ENCODE measurements around the gene KRT6C.

KRT6C gene

DNA sequence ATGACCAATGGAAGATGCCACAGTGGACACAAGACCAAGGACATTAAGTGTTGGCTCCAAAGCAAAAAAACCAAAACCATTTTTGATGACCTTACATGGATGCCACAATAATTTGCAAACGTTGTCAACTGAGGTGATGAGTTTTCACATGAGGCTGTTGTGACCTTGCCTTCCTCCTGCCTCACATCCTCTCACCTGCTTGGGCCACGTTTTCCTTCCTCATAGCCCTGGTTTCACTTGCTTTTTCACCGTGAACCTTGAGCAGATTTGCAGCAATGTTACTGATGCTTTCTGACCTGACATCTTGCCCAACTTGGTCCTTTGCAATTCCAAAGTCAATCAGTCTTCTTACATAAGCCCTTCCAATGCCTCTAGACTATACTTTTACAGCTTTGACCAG lies 25.4 kb downstream of the KRT6C start:
- TF ChIP-seq GATA3 (IDR thresholded peaks at IDR 0.05; ENCODE audit: low read depth, low read length) (no peak), GATA2 (IDR thresholded peaks at IDR 0.05; ENCODE audit: low read depth, low read length) (no peak)

DNA sequence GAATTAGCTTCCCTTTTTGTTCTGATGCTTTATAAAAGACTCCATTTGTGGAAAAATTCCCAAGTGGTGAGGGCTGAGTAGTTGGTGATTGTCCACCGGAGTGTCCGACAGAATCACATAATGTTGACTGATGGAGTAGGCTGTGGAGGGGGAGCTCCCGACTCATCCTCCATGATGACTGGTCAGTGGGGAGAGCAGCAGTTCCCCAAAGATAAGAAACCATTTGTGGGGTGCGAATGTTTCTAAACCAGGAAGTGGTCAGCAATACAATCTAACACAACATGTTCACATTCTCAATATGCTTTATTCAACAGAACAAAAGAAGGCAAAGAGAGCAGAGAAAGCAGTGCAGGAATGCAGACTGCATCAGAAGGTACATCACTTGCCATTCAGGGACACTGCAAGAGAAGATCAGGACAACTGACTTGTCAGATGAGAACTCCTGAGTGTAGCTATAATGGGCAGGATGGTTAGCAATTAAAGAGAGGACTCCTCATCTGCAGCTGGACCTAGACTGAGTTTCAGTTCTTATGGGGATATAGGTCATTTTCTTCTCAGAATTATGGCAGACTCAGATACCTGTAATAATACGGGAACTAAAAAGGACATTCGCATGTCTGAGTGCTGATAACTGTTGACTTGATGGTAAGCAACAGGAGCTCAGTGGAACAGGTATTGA lies 27.1 kb downstream of the KRT6C start:
- no peak for TF ChIP-seq GATA2 (IDR thresholded peaks at IDR 0.05; ENCODE audit: low read depth, low read length)
- no peak for TF ChIP-seq GATA3 (IDR thresholded peaks at IDR 0.05; ENCODE audit: low read depth, low read length)

DNA sequence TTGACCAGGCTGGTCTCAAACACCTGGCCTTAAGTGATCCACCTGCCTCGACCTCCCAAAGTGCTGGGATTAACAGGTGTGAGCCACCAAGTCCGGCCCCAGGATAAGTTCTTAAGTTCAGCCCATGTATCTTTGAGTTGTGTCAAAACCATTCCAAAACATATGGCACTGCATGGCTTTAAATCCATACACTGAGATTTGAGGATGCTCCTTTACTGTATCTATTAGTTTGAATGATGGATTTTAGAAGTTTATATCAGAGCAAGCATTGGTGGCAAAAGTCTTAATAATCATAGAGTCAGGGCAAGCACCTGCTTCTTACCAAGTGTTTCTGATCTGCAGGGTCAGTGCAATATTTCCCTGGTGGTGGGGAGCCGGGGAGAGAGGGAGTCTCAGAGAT lies 27.7 kb downstream of the KRT6C start:
- no peak for TF ChIP-seq GATA2 (IDR thresholded peaks at IDR 0.05; ENCODE audit: low read depth, low read length)

DNA sequence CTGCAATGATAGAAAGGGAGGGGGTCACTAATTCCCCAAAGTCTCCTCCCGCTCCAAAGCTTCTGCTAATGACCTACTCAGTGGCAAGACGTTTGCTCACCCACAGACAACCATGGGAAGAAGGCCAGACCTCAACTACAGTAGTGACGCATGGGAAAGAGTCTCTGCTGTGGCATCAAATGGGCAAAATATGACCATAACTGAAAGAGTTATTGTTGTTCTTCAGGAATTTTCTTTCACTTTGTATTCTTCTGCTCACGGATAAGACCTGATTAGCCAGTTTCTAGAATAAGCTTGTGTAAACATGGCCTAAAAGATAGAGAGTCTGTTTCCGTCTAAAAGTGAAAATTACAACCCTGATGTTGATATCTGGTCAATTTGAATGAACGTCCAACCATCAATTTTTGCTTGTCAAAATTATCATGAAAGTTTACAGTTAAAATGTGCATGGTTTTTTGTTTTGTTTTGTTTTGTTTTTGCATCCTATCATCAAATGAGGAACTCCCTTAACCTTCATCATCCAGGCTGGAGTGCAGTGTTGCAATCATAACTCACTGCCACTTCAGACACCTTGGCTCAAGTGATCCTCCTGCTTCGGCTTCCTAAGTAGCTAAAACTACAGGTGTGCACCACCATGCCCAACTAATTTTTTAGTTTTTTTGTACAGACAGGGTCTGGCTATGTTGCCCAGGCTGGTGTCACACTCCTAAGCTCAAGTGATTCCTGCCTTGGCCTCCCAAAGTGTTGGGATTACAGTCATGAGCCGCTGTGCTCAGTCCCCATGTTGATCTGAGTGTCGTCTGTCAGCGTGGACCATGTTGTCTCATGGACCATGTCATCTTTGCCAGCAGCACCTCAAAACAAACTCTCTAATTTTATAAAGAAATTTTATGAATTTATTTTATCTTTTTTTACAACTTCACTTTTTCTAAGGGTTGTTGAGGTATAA lies 28.7 kb downstream of the KRT6C start:
- TF ChIP-seq GATA3 (IDR thresholded peaks at IDR 0.05; ENCODE audit: low read depth, low read length) (no peak), GATA2 (IDR thresholded peaks at IDR 0.05; ENCODE audit: low read depth, low read length) (no peak)

DNA sequence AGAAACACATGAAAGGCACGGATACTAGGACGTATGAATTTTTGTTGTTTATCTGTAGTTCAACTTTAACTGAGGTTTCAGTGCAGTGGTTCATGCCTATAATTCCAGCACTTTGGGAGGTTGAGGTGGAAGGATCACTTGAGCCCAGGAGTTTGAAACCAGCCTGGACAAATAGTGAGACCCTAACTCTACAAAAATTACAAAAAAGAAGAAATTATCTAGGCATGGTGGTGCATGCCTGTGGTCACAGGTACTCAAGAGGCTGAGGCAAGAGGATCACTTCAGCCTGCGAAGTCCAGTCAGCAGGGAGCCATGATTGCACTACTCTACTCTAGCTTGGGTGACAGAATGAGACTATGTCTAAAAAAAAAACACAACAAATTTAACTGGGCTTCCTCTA lies 29.6 kb downstream of the KRT6C start:
- TF ChIP-seq GATA3 (IDR thresholded peaks at IDR 0.05; ENCODE audit: low read depth, low read length) = no peak
- no peak for TF ChIP-seq GATA2 (IDR thresholded peaks at IDR 0.05; ENCODE audit: low read depth, low read length)

DNA sequence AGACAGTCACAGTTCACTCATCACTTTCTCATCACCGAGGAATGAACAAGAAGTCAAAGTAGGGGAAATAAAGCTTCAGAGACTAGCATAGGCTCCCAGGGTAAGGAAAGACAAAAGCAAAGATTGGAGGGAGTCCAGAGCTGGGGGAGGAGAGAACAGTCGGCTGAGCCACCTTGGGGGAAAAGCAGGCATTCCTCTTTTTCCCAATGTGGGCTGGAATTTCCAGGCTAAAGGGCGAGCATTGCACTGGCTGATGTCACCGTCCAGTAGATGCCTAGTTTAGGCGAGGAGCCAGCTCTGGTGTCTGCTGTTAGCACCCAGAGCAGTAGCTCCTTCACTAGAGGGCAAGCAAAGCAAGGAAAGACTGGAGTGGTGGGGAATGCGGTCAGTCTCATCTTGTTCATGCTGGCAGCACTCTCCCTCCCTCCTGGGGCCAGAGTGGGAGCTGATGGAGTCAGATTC lies 31.0 kb downstream of the KRT6C start:
- TF ChIP-seq GATA3 (IDR thresholded peaks at IDR 0.05; ENCODE audit: low read depth, low read length) = no peak
- TF ChIP-seq GATA2 (IDR thresholded peaks at IDR 0.05; ENCODE audit: low read depth, low read length) = no peak

DNA sequence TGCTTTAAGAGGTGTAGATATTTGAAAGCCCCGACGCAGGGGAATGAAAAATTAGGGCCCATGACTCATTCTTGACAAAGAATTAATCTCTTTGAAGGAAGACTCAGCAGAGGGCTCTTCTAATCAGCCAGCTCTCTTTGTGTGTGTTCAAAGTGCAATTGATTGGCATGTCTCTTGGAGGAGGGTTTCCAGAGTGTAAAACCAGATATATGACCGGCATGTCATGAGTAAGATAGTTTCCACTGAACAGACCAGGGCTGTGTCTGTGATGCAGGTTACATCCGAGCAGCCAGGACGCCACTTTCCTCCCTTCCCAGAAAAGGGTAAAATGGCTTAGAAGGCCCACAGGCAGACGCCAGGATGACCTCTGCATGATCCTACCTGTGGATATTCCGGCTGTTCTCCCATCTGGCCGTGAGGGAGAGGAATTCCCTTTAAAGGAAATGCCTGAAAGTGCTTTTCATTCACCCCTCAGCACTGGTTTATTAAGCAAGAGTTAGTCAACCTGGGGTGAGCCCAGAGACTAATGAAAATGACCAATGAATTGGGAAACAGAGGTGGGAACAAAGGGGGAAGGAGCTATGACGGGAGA lies 32.2 kb downstream of the KRT6C start:
- TF ChIP-seq GATA2 (IDR thresholded peaks at IDR 0.05; ENCODE audit: low read depth, low read length) = no peak
- TF ChIP-seq GATA3 (IDR thresholded peaks at IDR 0.05; ENCODE audit: low read depth, low read length) = no peak

DNA sequence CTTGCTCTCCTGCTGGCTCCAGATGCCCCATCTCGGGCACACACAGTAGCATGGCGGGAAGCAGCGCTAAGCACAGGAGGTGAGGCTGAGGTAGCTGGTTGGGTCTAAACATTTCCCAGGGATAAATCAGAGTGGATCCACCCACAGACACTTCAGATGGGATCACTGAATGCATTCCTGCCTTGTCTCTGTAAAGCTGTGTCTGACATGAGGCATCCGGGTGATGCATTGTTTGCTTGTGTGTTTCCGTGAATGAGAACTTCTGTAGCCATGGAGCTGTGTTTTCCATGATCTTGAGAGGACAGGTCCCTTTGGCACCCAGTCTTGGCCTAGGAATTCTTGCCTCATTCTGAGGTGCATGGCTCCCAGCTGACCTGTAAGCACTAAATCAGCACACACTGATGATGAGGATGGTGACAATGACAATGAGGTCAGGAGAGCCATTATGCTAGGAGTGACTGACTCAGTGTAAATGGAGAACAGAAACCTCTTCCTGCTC lies 32.7 kb downstream of the KRT6C start:
- TF ChIP-seq GATA3 (IDR thresholded peaks at IDR 0.05; ENCODE audit: low read depth, low read length) (no peak), GATA2 (IDR thresholded peaks at IDR 0.05; ENCODE audit: low read depth, low read length) (no peak)

DNA sequence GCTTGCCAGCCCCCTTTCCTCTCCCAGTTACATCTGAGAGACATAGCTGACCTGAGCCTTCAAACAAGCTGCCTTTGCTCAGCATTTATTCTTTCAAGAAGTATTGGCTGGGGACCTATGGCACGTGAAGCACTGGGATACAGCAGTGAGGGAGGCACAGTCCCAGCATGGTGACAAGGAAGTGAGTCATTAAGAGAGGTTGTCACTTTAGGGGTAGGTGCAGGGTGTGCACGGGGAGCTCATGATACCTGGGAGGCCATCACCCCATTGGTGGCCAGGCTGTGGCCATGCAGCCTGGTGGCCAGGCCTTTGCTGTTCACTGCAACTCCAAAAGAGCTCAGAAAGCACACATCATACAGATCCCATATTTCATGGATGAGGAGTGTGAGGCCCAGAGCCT lies 33.8 kb downstream of the KRT6C start:
- TF ChIP-seq GATA2 (IDR thresholded peaks at IDR 0.05; ENCODE audit: low read depth, low read length) (no peak), GATA3 (IDR thresholded peaks at IDR 0.05; ENCODE audit: low read depth, low read length) (no peak)

DNA sequence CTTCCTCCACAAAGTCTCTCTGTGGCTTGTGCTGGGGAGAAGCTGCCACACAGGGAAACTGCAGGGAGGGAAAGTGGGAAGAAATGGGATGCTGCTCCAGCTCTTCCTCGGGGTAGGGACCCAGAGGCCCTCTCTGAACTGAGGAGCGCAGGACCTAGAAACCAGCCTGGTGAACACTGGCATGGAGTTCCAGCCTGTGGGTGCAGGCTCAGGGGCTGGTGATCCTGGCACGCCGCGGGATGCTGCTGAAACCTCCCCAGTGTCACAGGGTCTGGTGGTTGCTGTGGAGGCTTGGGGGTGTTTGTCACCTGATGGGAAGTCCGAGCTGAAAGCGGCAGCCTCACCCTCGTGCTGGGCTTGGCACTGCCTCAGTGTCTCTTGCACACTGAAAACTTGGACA lies 34.2 kb downstream of the KRT6C start:
- TF ChIP-seq GATA3 (IDR thresholded peaks at IDR 0.05; ENCODE audit: low read depth, low read length) (no peak), GATA2 (IDR thresholded peaks at IDR 0.05; ENCODE audit: low read depth, low read length) (no peak)

DNA sequence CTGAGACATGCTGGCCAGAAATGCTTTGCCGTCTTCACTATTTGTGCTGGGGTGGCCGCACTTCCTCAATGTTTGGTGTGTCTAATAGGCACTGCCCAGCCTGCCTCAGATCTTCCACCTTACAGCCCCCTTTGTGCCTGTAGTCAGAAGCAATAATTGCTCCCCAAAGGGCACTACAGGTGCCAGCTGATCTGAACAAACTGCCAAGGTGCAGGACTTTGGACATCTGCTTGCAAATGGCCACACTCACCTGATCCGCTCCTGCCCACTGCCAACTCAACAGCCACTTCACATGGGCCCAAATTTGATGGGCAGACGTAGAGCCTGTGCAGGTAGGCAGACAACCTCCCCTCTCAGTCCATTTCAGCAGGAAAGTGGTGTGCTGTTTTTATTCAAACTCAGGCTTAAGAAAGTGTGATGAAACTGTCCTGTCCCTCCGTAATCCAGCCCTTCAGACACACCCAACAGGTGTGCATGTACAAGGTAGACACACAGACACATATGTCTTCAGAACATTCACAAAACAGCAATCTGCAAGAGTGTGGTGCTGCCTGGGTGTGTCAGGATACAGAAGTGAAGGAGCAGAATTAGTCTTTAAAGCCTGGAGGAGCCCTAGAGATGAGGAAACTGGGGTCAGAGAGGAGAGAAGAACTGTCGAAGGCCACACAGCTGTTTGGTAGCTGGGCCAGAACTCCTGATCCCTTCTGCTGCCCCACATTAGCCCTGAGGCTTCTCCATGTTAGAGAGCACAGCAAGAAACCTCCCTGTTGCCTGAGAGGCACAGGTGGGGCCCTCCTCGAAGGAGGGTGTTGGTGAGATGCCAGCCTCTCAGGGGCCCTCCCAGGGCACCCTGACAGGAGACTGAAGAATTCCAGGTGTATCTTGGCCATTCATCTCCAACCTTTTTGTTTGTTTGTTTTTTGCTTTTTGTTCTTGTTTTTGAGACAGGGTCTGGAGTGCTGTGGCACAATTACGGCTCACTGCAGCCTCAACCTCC lies 35.0 kb downstream of the KRT6C start:
- no peak for TF ChIP-seq GATA3 (IDR thresholded peaks at IDR 0.05; ENCODE audit: low read depth, low read length)
- no peak for TF ChIP-seq GATA2 (IDR thresholded peaks at IDR 0.05; ENCODE audit: low read depth, low read length)

DNA sequence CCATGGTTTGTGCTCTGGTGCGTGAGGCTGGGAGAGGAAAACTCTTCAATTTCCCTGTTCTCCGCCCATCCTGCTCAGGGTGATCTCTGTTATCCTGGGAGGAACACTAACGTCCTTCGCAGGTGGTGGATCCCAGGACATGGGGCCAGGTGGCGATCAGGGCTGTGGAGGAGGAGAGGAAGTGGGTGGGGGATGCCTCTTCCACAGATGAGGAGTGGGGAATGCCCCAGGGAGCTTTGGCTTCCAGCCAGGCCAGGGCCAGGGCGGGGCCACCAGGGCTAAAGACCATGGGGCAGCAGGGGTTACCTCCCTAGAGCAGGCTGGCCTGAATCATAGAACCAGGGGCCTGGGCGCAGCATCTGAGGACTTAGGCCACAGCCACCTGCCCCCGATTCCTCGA lies 36.1 kb downstream of the KRT6C start:
- TF ChIP-seq GATA3 (IDR thresholded peaks at IDR 0.05; ENCODE audit: low read depth, low read length) (no peak), GATA2 (IDR thresholded peaks at IDR 0.05; ENCODE audit: low read depth, low read length) (no peak)

DNA sequence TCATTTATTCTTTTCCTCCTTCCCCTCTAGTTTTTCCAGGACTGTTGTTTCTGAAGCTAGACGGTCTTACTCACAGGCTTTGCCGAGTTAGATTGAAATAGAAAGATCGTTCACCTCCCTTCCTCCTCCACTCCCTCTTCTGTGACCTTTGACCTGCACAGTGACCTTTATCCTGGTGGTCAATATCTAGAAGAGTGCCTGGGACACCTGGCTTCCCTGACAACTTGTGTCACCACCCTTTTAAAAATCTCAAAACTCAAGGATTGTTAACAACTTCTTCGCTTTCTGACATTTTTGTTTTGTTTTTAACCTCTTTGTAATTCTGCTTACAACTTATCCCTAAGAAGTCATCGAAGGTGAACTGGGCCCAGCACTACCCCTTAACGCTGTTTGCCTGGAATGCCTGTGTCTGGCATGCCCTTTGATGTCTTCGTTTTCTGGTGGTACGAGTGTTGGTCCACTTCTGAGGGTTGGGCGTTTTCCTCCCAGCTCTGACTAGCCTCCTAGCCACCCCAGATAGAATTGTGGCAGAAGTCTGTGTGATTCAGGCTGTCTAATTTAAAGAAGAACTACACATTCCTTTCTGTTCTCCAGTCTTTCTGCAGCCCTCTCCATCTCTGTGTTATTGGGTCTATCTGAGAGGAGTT lies 36.7 kb downstream of the KRT6C start:
- TF ChIP-seq GATA2 (IDR thresholded peaks at IDR 0.05; ENCODE audit: low read depth, low read length) (no peak), GATA3 (IDR thresholded peaks at IDR 0.05; ENCODE audit: low read depth, low read length) (no peak)
